NT2/D1 (cell line): Measurements from ENCODE around the gene ATP5PB.

ENCODE experiments used
- YY1 ChIP-seq: IDR thresholded peaks from 2 replicates; pipeline ENCODE4 v1.6.1; 2011; ENCODE audit not compliant: insufficient read length, insufficient read depth
- ZNF274 ChIP-seq: IDR thresholded peaks from 2 replicates; pipeline ENCODE4 v1.6.1; 2011; ENCODE audit warnings: mild to moderate bottlenecking, low read depth, low read length

- TF ChIP-seq YY1 (no peak), ZNF274 (no peak)
Observed at GRCh38 chr1:111407301-111407700, 42.0 kb upstream of the ATP5PB start.
